DMS 273 (cell line): ENCODE data around the gene RFX7.
"Not testable (repeated sequence)": the region's sequence is repeated elsewhere in the genome, so short reads cannot be mapped to it uniquely, and the experiment has no call there.

Source experiments
- DNase-seq: peaks from one replicate; lab custom pipeline; 2025; ENCODE audit not compliant: unreplicated experiment; lab: John Stamatoyannopoulos, UW

RFX7 gene

GRCh38 chr15:56205061-56205876 is 38.4 kb downstream of the RFX7 start:
- DNase-seq: no peak

GRCh38 chr15:56203312-56203922 is 40.3 kb downstream of the RFX7 start:
- not testable (repeated sequence) for DNase-seq

- no peak for DNase-seq
These were observed 41.0 kb downstream of the RFX7 start for GRCh38 chr15:56202701-56203100.

DNA sequence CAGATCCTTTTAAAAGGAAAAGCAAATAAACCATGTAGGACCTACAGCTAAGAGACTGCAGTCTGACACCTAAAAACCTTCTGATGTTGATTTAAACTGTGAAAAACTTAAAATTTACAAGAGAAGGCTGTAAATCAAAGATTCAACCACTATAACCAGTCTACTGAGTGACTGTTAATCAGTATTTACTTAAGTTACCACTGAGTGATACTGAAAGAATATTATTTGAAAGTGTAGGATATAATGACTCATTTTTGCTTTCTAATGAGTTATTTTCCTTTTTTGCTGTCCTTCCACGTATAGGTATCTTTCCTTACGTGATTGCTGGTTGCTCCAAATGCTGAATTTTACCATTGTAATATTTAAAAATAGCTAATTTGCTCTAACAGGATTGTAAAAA is 44.6 kb downstream of the RFX7 start:
- DNase-seq: no peak

DNA sequence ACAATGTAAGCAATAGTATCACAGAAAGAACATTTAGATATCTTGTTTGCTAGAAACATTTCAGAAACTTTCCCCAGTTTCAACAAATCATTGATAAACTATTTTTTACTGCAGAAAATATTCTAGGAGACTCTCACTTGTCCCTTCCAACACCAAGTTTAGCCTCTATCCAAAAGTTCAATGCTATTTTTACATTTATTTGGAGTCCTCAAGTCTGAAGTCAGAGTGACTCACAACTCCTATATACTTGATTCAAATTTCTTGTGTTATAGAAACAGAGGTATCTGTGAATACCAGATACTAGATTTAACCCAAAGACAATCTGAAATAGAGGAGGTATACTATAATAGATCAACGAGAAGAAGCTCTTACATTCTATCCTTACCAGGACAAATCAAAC is 49.6 kb downstream of the RFX7 start:
- DNase-seq: no peak

GRCh38 chr15:56192659-56193442 is 50.8 kb downstream of the RFX7 start:
- no peak for DNase-seq

DNA sequence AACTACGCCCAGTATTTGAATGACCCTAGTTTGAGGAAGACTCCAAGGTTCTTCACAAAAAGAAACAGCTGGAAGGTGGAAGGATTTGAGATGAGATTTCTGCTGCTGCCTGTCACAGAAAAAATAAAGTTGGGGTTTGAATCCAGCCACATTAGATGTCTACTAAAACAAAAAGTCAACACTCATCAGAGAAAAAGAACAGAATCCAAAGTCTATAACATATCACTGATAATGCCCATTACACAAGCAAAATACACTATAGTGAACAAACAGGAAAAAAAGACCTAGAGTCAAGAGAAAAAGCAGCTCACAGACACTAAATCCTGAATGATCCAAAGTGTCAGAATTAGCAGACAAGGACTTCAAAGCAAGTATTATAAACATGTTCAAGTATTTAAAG is 56.0 kb downstream of the RFX7 start:
- DNase-seq: no peak

GRCh38 chr15:56185980-56186379 is 57.7 kb downstream of the RFX7 start:
- no peak for DNase-seq

- no peak for DNase-seq
These were observed 59.2 kb downstream of the RFX7 start for GRCh38 chr15:56184516-56184915.

DNA sequence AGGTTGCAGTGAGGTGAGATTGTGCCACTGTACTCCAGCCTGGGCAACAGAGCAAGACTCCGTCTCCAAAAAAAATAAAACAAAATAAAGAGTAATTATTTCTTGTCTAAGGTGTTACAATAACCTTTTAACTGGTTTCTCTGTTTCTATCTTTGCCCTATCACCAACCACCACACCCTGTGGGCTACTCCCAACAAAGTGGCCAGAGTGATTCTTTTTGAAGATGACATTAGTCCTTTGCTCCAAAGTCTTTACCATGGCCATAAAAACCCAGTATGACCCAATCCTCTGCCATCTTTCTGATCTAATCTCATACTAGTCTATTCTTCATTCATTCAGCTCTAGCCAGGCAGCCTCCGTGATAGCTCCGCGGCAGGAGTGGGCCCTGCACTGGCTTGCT is 62.8 kb downstream of the RFX7 start:
- DNase-seq: no peak

DNA sequence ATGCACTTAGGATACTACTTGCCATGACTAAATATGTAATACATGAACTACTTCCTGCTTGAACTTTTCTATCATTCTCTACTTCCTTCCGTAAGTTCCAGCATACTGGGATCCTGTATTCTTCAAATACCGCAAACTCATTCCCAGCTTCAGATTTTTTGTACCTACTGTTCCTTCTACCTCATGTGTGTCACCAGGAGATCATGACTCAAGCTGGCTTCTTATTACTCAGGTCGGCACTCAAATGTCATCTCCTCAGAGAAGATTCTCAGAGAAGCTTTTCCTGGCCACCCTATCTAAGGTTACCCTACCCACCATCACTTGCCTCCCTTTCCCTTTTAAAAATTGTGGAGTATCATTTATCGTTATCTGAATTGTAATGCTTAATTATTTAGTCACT is 66.7 kb downstream of the RFX7 start:
- no peak for DNase-seq

- no peak for DNase-seq
These were observed 67.9 kb downstream of the RFX7 start for GRCh38 chr15:56175788-56176187.

GRCh38 chr15:56174649-56175048 is 69.0 kb downstream of the RFX7 start:
- no peak for DNase-seq

GRCh38 chr15:56168394-56168793 is 75.3 kb downstream of the RFX7 start:
- DNase-seq: no peak

- DNase-seq: no peak
These were observed 78.4 kb downstream of the RFX7 start for GRCh38 chr15:56165234-56165633.

DNA sequence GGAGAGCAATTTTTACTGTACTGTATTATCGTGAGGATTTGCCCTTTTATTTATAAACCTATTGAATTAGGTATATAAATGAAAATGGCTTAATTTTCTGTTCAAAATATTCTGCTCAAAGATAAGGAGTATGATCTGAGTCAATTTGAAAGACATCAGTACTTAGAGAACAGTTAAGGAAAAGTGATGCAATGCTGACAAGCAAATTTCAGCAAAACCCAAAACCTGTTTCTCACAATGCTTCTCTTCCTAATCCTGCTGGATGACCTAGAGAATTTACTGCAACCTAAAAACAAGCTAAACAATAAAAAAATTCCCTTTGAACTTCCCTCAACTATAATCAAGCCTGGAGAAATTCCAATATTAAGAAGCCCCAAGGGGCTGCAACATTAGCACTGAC is 82.7 kb downstream of the RFX7 start:
- DNase-seq: no peak

- no peak for DNase-seq
These were observed 86.8 kb downstream of the RFX7 start for GRCh38 chr15:56156877-56157276.

DNA sequence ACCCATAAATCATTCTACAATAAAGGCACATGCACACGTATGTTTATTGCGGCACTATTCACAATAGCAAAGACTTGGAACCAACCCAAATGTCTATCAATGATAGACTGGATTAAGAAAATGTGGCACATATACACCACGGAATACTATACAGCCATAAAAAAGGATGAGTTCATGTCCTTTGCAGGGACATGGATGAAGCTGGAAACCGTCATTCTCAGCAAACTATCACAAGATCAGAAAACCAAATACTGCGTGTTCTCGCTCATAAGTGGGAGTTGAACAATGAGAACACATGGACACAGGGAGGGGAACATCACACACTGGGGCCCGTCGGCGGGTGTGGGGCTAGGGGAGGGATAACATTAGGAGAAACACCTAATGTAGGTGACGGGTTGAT is 88.4 kb downstream of the RFX7 start:
- DNase-seq: not testable (repeated sequence)

- not testable (repeated sequence) for DNase-seq
These were observed 88.9 kb downstream of the RFX7 start for GRCh38 chr15:56154768-56155167.

GRCh38 chr15:56150204-56150603 is 93.5 kb downstream of the RFX7 start:
- DNase-seq: no peak

- DNase-seq: no peak
These were observed 95.6 kb downstream of the RFX7 start for GRCh38 chr15:56148064-56148463.

DNA sequence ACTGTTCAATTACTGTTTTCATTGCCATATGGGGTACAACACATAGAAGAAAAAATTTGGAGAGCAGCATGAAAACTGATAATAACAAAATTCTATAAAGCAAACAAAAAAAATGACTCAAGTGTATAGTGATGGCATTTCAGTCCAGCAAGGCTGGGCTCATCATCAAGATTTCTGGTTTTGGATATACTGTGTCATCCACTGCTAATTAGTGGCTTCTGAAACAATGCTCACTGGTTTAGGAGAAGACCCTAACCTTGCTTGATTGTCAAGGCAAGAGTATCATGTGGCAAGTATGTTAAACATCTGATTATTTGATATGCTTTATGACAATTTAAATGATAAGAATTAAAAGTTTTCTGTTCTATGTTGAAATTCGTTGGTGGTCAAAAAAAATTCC is 96.9 kb downstream of the RFX7 start:
- DNase-seq: no peak
